GM20000 (cell line): Measurements from ENCODE around the gene FANCD2.
"Not testable (repeated sequence)": the region's sequence is repeated elsewhere in the genome, so short reads cannot be mapped to it uniquely, and the experiment has no call there.

Experiments used
- DNase-seq: peaks from one replicate; pipeline ENCODE4 v3.0.0; 2012; ENCODE audit warnings: low spot score
- TF ChIP-seq, protein P1 (sequence below): IDR thresholded peaks from 2 replicates; pipeline ENCODE4 v1.5.1; 2012; ENCODE audit warnings: mild to moderate bottlenecking, control low read depth; ENCODE audit errors: extremely low read depth, missing control alignments

The FANCD2 gene

GRCh38 chr3:10000686-10001085, 25.6 kb upstream of the FANCD2 start:
- TF ChIP-seq, protein P1, sequence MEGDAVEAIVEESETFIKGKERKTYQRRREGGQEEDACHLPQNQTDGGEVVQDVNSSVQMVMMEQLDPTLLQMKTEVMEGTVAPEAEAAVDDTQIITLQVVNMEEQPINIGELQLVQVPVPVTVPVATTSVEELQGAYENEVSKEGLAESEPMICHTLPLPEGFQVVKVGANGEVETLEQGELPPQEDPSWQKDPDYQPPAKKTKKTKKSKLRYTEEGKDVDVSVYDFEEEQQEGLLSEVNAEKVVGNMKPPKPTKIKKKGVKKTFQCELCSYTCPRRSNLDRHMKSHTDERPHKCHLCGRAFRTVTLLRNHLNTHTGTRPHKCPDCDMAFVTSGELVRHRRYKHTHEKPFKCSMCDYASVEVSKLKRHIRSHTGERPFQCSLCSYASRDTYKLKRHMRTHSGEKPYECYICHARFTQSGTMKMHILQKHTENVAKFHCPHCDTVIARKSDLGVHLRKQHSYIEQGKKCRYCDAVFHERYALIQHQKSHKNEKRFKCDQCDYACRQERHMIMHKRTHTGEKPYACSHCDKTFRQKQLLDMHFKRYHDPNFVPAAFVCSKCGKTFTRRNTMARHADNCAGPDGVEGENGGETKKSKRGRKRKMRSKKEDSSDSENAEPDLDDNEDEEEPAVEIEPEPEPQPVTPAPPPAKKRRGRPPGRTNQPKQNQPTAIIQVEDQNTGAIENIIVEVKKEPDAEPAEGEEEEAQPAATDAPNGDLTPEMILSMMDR, result no peak
- no peak for DNase-seq

DNA sequence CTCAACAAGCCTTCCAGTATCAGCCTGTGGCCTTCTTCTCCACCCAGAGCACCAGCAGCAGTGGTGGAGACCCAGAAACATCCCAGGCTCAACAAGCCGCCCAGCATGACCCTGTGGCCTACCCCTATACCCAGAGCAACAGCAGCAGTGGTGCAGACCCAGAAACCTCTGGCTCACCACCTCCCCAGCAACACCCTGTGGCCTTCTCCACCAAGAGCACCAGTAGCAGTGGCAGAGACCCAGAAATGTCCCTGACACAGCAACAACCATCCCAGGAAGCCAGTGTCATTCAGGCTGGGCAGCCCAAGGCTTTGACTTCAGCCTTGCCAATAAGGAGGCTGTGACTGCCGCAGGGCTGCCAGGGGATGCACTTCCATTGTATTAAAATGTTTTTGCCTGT, 23.3 kb upstream of the FANCD2 start:
- TF ChIP-seq, protein P1, result no peak
- no peak for DNase-seq

GRCh38 chr3:10004506-10004905, 21.7 kb upstream of the FANCD2 start:
- no peak for DNase-seq
- TF ChIP-seq, protein P1, result no peak

- no peak for DNase-seq
- TF ChIP-seq, protein P1, result no peak
Measured at GRCh38 chr3:10004960-10005564, 21.2 kb upstream of the FANCD2 start.

DNA sequence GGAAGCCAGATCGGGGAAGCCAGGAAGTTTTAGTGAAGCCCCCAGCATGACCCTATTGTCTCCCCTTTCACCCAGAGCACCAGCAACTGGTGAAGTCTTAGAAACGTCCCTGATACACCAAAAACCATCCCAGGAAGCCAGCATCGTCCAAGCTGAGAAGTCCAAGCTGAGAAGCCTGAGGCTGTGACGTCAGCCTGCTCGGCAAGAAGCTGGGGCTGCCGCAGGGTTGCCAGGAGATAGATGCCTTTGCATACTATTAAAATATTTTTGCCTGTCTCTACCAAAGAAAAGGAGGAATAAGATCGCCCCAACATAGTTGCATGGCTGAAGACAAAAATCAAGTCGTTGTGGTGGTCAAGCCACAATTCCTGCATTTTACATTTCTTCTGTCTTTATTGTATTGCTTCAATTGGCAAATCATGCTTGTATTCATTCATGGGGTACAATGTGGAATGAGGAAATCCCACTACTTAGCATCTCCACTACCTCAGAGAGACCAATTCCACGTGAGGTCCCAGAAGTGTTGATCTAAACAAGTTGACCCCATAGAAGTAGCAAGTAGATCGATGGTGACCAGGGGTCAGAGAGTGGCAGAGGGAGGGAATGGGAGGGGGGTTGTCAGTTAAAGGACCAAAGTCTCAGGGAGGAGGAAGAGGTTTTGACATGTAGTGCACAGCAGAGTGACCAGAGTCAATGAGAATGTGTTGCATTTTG, 20.0 kb upstream of the FANCD2 start:
- DNase-seq, result no peak
- TF ChIP-seq, protein P1, result no peak

DNA sequence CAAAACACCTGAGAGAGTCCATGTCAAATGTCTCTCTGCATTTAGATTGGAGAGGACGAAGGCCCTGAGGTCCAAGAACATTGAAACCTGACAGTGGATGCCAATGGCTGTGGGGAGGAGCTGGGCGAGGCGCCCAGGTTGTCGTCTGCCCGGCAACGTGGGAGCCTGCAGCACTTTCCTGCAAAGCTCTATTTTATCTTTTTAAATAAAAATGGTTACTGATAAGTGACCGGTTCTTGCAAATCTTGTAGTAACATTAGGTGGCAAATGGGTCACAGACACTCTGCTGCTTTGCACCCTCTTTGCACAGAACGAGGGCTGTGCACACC, 19.5 kb upstream of the FANCD2 start:
- no peak for DNase-seq
- TF ChIP-seq, protein P1, result no peak

DNA sequence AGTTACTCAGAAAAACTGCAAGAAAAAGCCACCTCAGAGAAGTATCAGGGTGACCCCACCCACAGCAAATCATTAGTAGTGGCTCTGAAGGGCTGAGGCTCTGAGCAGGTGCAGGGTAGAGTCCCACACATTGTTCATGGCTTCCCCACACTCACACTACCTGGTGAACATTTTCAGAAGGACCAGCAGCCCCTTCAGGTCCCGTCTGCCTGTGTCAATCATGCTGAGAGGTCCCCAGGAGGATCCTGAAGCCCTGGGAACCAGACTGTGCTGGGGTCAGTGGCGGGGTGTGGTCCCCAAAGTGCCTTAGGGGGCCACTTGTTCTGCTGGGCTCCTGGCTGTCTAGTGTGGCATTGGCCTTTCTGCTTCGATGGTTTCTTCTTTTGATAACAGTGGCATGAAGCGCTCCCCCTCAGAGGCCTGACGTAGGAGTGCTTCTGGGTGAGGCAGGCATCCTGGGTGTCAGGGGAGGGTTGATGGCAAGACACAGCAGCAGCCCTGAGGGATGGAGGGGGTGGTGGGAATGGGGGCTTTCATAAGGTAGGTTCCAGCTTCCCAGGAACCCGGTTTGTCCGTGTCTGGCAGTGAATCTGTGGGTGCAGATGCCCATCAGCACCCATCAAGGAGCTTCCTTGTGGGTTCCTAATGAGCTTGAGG, 19.0 kb upstream of the FANCD2 start:
- TF ChIP-seq, protein P1, result no peak
- no peak for DNase-seq

- DNase-seq, result not testable (repeated sequence)
Measured at GRCh38 chr3:10008216-10008587, 18.0 kb upstream of the FANCD2 start.
